H9 (cell line): ENCODE measurements around the gene IL1RAP. TPM values are rescaled to one million over a fixed set of nuclear protein-coding genes. Genes with fewer than 3 reads are reported as not detected.

Source experiments
- DNase-seq: peaks from one replicate; pipeline ENCODE4 v3.0.0-alpha.2; 2017
- H2AFZ ChIP-seq: one replicate; pipeline ENCODE4 v1.6.1; 2013; ENCODE audit warnings: mild to moderate bottlenecking, low read length, control low read depth, moderate library complexity
- H2AK5ac ChIP-seq: 2 replicates; pipeline ENCODE4 v1.6.1; 2013; ENCODE audit warnings: low read length, control low read depth, mixed read lengths; ENCODE audit not compliant: insufficient read length
- H2BK120ac ChIP-seq: one replicate; pipeline ENCODE4 v1.6.1; 2013; ENCODE audit warnings: low read depth, mild to moderate bottlenecking, low read length, control low read depth, inconsistent platforms; ENCODE audit not compliant: poor library complexity, severe bottlenecking
- H2BK12ac ChIP-seq: 2 replicates; pipeline ENCODE4 v1.6.1; 2013; ENCODE audit warnings: low read length, control low read depth, mixed read lengths, low read depth; ENCODE audit not compliant: insufficient read length
- H2BK15ac ChIP-seq: 2 replicates; pipeline ENCODE4 v1.6.1; 2013; ENCODE audit warnings: low read depth, low read length, control low read depth
- H2BK20ac ChIP-seq: one replicate; pipeline ENCODE4 v1.6.1; 2013; ENCODE audit warnings: low read depth, mild to moderate bottlenecking, low read length, control low read depth, inconsistent platforms; ENCODE audit not compliant: poor library complexity, severe bottlenecking
- H2BK5ac ChIP-seq: 2 replicates; pipeline ENCODE4 v1.6.1; 2013; ENCODE audit warnings: low read length, control low read depth, mixed read lengths; ENCODE audit not compliant: insufficient read length
- H3K14ac ChIP-seq: 2 replicates; pipeline ENCODE4 v1.6.1; 2013; ENCODE audit warnings: low read length, control low read depth; ENCODE audit not compliant: insufficient read depth
- H3K18ac ChIP-seq: 2 replicates; pipeline ENCODE4 v1.6.1; 2013; ENCODE audit warnings: low read depth, mild to moderate bottlenecking, mixed read lengths, low read length, control low read depth; ENCODE audit not compliant: insufficient read length
- H3K23ac ChIP-seq: 2 replicates; pipeline ENCODE4 v1.6.1; 2013; ENCODE audit warnings: low read length, control low read depth, mixed read lengths, low read depth; ENCODE audit not compliant: insufficient read length
- H3K23me2 ChIP-seq: 2 replicates; pipeline ENCODE4 v1.6.1; 2013; ENCODE audit warnings: low read depth, mild to moderate bottlenecking, mixed read lengths, low read length, control low read depth; ENCODE audit not compliant: insufficient read length, poor library complexity, severe bottlenecking
- H3K27ac ChIP-seq: 2 replicates; pipeline ENCODE4 v1.5.1; 2013; ENCODE audit warnings: low read length, control low read depth, mixed read lengths, low read depth; ENCODE audit not compliant: insufficient read length
- H3K27me3 ChIP-seq: 2 replicates; pipeline ENCODE4 v1.6.1; 2013; ENCODE audit warnings: low read length, control low read depth, inconsistent platforms; ENCODE audit not compliant: insufficient read depth
- H3K4ac ChIP-seq: 2 replicates; pipeline ENCODE4 v1.6.1; 2013; ENCODE audit warnings: low read depth, mild to moderate bottlenecking, control low read depth, inconsistent platforms, low read length, moderate library complexity
- H3K4me1 ChIP-seq: 2 replicates; pipeline ENCODE4 v1.6.1; 2013; ENCODE audit warnings: low read length, control low read depth, inconsistent platforms; ENCODE audit not compliant: insufficient read depth
- H3K4me2 ChIP-seq: 2 replicates; pipeline ENCODE4 v1.6.1; 2013; ENCODE audit warnings: low read length, control low read depth, mixed read lengths; ENCODE audit not compliant: insufficient read length, insufficient read depth
- H3K56ac ChIP-seq: 2 replicates; pipeline ENCODE4 v1.6.1; 2013; ENCODE audit warnings: low read depth, mild to moderate bottlenecking, mixed read lengths, low read length, control low read depth; ENCODE audit not compliant: insufficient read length
- H3K79me1 ChIP-seq: 2 replicates; pipeline ENCODE4 v1.6.1; 2013; ENCODE audit warnings: low read depth, mild to moderate bottlenecking, moderate library complexity, low read length, control low read depth, inconsistent platforms; ENCODE audit not compliant: insufficient read depth, poor library complexity, severe bottlenecking
- H3K79me2 ChIP-seq: 2 replicates; pipeline ENCODE4 v1.6.1; 2013; ENCODE audit warnings: low read length, control low read depth, inconsistent platforms; ENCODE audit not compliant: insufficient read depth
- H3K9ac ChIP-seq: 2 replicates; pipeline ENCODE4 v1.6.1; 2013; ENCODE audit warnings: low read length, control low read depth, mixed read lengths; ENCODE audit not compliant: insufficient read length; ENCODE audit errors: extremely low read depth
- H3K9me3 ChIP-seq: one replicate; pipeline ENCODE4 v1.6.1; 2013; ENCODE audit warnings: low read depth, low read length, inconsistent platforms; ENCODE audit not compliant: control insufficient read depth
- H3T11ph ChIP-seq: one replicate; pipeline ENCODE4 v1.6.1; 2013; ENCODE audit warnings: mild to moderate bottlenecking, low read length, control low read depth, inconsistent platforms
- H4K20me1 ChIP-seq: one replicate; pipeline ENCODE4 v1.6.1; 2013; ENCODE audit not compliant: control insufficient read depth, insufficient read length, insufficient read depth
- H4K5ac ChIP-seq: 2 replicates; pipeline ENCODE4 v1.6.1; 2013; ENCODE audit warnings: low read depth, mild to moderate bottlenecking, mixed read lengths, low read length, control low read depth; ENCODE audit not compliant: insufficient read length
- H4K8ac ChIP-seq: replicated peaks from 2 replicates; pipeline ENCODE4 v1.6.1; 2013; ENCODE audit warnings: low read length, control low read depth, mixed read lengths, low read depth; ENCODE audit not compliant: insufficient read length
- H4K91ac ChIP-seq: 2 replicates; pipeline ENCODE4 v1.6.1; 2013; ENCODE audit warnings: low read depth, mild to moderate bottlenecking, moderate library complexity, mixed read lengths, low read length, control low read depth; ENCODE audit not compliant: insufficient read length
- H3K27ac Mint-ChIP-seq, 3 experiments: 2 replicates in 2 of 3; 3 replicates in 1 of 3; pipeline ENCODE4 v1.8.0; 2020 to 2021; ENCODE audit warnings: mixed read lengths in 3 of 3, mild to moderate bottlenecking in 1 of 3, moderate library complexity in 1 of 3
- H3K27me3 Mint-ChIP-seq: 2 replicates; pipeline ENCODE4 v1.8.0; 2021; ENCODE audit warnings: low read depth, mild to moderate bottlenecking, moderate library complexity, mixed read lengths
- H3K36me3 Mint-ChIP-seq, 3 experiments: 2 replicates in 2 of 3; 3 replicates in 1 of 3; pipeline ENCODE4 v1.8.0; 2020 to 2021; ENCODE audit warnings: low read depth in 3 of 3, mixed read lengths in 3 of 3; ENCODE audit not compliant: insufficient read depth in 1 of 3
- H3K4me1 Mint-ChIP-seq, 2 experiments: 2 replicates each; pipeline ENCODE4 v1.8.0; 2020; ENCODE audit warnings: mixed read lengths in 2 of 2
- H3K4me3 Mint-ChIP-seq, 2 experiments: 2 replicates in 1 of 2; 3 replicates in 1 of 2; pipeline ENCODE4 v1.8.0; 2020 to 2021; ENCODE audit warnings: mild to moderate bottlenecking in 2 of 2, mixed read lengths in 2 of 2, moderate library complexity in 1 of 2
- H3K9me3 Mint-ChIP-seq, 2 experiments: 2 replicates in 1 of 2; 3 replicates in 1 of 2; pipeline ENCODE4 v1.8.0; 2020; ENCODE audit warnings: mild to moderate bottlenecking in 2 of 2, mixed read lengths in 2 of 2, moderate library complexity in 1 of 2
- WGBS: extraction: QIAGEN DNeasy Blood & Tissue Kit; methylation state at CpG from one replicate; pipeline ENCODE4 v1.1.7; 2013; ENCODE audit warnings: missing lambda C conversion rate, low lambda C conversion rate, mixed read lengths; ENCODE audit not compliant: insufficient read length; ENCODE audit errors: extremely low coverage; 5-methylcytosine and 5-hydroxymethylcytosine counted together
- total RNA-seq: library from RNA; stranded (reverse); gene quantifications from 2 replicates; pipeline ENCODE4 v1.2.1, GENCODE V29; 2021
- TF ChIP-seq, protein P1 (sequence below): fragments of 200-600 bp; sonication (generic); conservative IDR thresholded peaks from 3 replicates; pipeline ENCODE4 v1.8.0; 2021; ENCODE audit warnings: antibody characterized with exemption, mild to moderate bottlenecking

Gene IL1RAP
- total RNA-seq, 1 experiment from 2014 or later = 4.6 TPM

DNA sequence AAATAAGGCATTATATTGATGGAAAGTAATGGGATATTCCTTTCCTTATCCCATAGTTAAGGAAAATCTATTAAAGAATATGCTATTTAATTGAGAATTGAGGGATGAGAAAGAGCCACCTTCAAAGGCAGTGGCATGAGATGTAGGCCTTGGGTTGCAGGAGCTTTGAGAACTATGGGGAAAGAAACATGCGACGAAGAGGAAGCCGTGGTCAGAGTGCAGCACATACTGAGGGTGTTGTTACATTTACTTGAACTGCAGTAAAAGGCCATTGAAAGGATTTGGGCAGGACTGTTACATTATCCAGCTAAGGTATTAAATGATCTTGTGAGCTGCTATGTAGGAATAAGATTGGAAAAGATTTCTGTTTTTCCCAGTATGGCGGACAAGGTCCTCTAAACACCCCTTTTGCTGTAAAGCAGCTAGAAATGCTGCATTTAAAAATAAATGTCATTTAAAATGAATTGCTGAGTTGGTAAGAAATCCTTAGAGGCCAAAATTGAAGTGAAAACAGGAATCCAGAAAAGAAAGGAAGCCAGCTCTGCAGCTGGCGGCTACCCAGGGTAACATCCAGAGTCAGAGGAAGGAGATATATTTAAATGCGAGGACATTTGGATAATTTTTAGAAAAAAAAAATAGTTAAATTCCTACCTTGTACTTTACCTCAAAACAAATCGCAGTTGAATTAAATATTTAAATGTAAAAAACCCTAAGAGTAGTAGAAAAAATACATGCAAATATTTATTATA is 61.7 kb downstream of the IL1RAP start:
- H3K27me3 Mint-ChIP-seq = no peaks in the 10 kb centered on the region
- Histone ChIP-seq H3K27me3 (no peaks in the 10 kb centered on the region), H3K23ac (no peak overlapping the region), H3T11ph (no peak overlapping the region), H3K79me1 (no peaks in the 10 kb centered on the region), H3K9me3 (no peaks in the 10 kb centered on the region), H2AK5ac (no peak overlapping the region), H3K14ac (no peak overlapping the region), H4K8ac (no peak overlapping the region), H3K79me2 (no peaks in the 10 kb centered on the region), H3K18ac (no peak overlapping the region), H3K4me2 (no peak overlapping the region), H2BK120ac (no peak overlapping the region), H3K56ac (no peak overlapping the region), H2BK12ac (no peak overlapping the region), H4K20me1 (no peaks in the 10 kb centered on the region), H3K9ac (no peak overlapping the region), H4K5ac (no peak overlapping the region), H2AFZ (no peak overlapping the region), H3K4me1 (no peaks in the 10 kb centered on the region), H3K4ac (no peak overlapping the region), H3K23me2 (no peaks in the 10 kb centered on the region), H2BK20ac (no peak overlapping the region), H3K27ac (no peak overlapping the region), H2BK5ac (no peak overlapping the region), H2BK15ac (no peak overlapping the region), H4K91ac (no peak overlapping the region)
- TF ChIP-seq, protein P1, sequence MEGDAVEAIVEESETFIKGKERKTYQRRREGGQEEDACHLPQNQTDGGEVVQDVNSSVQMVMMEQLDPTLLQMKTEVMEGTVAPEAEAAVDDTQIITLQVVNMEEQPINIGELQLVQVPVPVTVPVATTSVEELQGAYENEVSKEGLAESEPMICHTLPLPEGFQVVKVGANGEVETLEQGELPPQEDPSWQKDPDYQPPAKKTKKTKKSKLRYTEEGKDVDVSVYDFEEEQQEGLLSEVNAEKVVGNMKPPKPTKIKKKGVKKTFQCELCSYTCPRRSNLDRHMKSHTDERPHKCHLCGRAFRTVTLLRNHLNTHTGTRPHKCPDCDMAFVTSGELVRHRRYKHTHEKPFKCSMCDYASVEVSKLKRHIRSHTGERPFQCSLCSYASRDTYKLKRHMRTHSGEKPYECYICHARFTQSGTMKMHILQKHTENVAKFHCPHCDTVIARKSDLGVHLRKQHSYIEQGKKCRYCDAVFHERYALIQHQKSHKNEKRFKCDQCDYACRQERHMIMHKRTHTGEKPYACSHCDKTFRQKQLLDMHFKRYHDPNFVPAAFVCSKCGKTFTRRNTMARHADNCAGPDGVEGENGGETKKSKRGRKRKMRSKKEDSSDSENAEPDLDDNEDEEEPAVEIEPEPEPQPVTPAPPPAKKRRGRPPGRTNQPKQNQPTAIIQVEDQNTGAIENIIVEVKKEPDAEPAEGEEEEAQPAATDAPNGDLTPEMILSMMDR = no peak
- H3K9me3 Mint-ChIP-seq = peaks cover 0 to 2% of the 10 kb centered on the region in 2 experiments; a peak in 2 of 5 replicates
- H3K36me3 Mint-ChIP-seq = peaks cover 0 to 4% (median 0%) of the 10 kb centered on the region in 3 experiments; a peak in 2 of 7 replicates
- no CpG with 5 or more reads among the region's 7 CpGs for WGBS
- H3K4me3 Mint-ChIP-seq = no peak overlapping the region
- H3K27ac Mint-ChIP-seq = no peak overlapping the region
- DNase-seq = no peak
- H3K4me1 Mint-ChIP-seq = peaks cover 0 to 3% of the 10 kb centered on the region in 2 experiments; a peak in 1 of 4 replicates
